HFF-Myc (cell line): Measurements from ENCODE around the gene PTGES.
"Not testable (repeated sequence)": the region's sequence is repeated elsewhere in the genome, so short reads cannot be mapped to it uniquely, and the experiment has no call there.

ENCODE experiments used
- DNase-seq: peaks from one replicate; pipeline ENCODE4 v3.0.0-alpha.2; 2011; ENCODE audit warnings: low read depth; ENCODE audit errors: extremely low read depth
- H3K4me3 ChIP-seq: replicated peaks from 2 replicates; pipeline ENCODE4 v1.5.1; 2011; ENCODE audit warnings: low read depth, mild to moderate bottlenecking, control low read depth, low read length
- TF ChIP-seq, protein P1 (sequence below): IDR thresholded peaks from 2 replicates; pipeline ENCODE4 v1.5.1; 2012; ENCODE audit warnings: mild to moderate bottlenecking, low read depth, low read length, control low read depth; ENCODE audit errors: missing control alignments

The PTGES gene, protein sequence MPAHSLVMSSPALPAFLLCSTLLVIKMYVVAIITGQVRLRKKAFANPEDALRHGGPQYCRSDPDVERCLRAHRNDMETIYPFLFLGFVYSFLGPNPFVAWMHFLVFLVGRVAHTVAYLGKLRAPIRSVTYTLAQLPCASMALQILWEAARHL

DNA sequence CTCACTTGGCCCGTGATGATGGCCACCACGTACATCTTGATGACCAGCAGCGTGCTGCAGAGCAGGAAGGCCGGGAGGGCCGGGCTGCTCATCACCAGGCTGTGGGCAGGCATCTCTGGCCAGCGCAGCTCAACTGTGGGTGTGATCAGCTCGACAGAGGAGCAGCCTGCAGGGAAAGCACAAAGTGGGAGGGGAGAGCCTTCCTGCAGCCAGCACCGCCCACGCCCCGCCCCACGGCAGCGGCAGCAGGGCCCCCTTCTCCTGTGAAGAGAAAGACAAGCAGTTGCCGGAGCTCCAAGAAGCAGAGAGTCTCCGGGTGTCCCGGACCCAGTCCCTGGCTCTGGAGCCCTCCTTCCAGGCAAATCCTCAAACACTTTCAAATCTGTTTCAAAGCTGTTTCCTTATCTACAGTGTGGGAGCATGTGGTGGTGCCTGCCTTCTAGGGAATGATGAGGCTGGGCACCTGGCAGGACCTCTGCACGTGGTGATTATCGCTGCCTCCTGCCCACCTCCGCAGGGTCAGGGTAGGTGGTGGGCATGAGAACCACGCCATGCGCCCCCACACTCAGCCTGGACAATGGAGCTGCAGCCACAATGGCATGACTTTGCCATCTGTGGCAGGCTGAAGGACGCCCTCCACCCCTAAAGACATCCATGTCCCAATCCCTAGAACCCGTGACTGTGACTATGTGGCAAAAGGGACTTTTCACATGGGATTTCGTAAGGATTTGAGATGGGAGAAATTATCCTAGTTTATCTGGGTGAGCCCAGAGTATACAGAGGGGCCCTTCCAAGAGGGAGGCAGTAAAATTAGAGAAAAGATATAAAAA, at the start of gene PTGES:
TSS of gene PTGES (minus strand) at position 143 of the 830 bp plus-strand sequence. CDS start at position 113, 30 bp downstream.
- TF ChIP-seq, protein P1, sequence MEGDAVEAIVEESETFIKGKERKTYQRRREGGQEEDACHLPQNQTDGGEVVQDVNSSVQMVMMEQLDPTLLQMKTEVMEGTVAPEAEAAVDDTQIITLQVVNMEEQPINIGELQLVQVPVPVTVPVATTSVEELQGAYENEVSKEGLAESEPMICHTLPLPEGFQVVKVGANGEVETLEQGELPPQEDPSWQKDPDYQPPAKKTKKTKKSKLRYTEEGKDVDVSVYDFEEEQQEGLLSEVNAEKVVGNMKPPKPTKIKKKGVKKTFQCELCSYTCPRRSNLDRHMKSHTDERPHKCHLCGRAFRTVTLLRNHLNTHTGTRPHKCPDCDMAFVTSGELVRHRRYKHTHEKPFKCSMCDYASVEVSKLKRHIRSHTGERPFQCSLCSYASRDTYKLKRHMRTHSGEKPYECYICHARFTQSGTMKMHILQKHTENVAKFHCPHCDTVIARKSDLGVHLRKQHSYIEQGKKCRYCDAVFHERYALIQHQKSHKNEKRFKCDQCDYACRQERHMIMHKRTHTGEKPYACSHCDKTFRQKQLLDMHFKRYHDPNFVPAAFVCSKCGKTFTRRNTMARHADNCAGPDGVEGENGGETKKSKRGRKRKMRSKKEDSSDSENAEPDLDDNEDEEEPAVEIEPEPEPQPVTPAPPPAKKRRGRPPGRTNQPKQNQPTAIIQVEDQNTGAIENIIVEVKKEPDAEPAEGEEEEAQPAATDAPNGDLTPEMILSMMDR = no peak
- DNase-seq = peak; percentile 40
- H3K4me3 ChIP-seq = peak within 1 kb of the TSS; percentile 55

DNA sequence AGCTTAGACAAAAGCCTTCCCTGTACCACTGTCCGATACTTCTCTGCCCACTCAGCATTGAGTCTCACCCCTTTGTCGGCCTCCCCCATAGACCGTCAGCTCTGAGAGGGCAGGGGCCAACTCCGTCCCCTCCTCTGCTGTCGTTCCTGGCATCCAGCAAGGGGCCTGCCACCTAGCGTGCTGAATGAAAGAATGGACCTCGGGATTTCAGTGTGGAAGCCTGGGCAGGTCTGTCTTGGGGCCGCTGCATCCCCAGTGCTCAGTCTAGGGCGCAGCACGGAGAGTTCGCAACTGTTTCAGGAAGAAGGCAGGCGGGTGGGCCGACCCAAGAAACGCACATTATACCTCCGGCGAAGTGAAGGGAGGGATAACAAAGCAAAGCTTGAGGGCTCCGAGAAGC, 48.7 kb upstream of the PTGES start:
- TF ChIP-seq, protein P1 = no peak
- no peak for DNase-seq
- H3K4me3 ChIP-seq = no peak overlapping the region

DNA sequence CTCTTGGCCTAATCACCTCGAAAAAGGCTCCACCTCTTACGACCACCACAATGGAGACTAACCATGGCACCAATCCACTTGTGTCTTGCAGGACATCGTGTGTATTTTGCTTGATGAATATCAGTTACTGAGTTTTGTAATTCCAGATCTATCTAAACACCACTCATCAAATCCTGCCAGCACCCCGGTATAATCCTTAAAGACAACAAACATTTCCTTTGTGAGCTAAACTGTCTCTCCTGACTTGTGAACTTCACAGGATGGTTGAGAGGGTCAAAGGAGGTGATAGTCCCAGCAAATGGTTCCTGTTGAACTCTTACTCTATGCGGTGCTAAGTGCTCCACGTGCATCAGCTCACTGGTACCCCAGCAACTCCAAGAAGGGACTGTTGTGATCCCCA, 46.1 kb upstream of the PTGES start:
- no peak overlapping the region for H3K4me3 ChIP-seq
- TF ChIP-seq, protein P1 = no peak
- no peak for DNase-seq

DNA sequence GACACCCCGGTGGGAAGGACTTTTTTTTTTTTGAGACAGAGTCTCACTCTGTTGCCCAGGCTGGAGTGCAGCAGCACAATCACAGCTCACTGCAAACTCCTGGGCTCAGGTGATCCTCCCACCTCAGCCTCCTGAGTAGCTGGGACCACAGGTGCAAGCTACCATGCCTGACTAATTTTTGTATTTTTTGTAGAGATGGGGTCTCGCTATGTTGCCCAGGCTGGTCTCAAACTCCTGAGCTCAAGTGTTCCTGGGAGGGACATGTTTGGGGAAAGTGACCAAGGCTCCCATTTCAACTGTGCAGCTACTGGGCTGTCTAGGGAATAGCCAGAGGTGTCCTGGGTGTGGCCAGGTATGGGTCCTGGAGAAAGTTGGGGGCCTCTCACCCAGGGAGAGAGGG, 43.2 kb upstream of the PTGES start:
- H3K4me3 ChIP-seq, DNase-seq: not testable (repeated sequence)

DNA sequence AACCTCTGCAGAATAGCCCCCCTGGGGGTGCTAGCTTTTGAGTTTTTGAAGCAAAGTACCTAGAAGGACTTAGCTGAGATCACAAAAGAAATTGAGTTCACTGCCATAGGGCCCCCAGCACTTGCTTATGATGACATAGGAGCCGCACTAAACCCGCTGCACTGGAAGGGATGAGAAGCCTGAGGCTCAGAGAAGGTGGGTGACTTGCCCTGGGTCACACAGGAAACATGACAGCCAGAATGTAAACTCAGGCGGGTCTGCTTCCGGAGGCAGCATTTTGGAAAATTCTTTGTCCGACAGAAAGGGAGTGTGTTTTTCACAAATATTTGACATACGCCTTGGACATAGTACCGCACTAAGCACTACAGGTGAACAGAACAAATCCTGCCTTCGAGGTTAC, 41.7 kb upstream of the PTGES start:
- DNase-seq = no peak
- TF ChIP-seq, protein P1 = no peak

DNA sequence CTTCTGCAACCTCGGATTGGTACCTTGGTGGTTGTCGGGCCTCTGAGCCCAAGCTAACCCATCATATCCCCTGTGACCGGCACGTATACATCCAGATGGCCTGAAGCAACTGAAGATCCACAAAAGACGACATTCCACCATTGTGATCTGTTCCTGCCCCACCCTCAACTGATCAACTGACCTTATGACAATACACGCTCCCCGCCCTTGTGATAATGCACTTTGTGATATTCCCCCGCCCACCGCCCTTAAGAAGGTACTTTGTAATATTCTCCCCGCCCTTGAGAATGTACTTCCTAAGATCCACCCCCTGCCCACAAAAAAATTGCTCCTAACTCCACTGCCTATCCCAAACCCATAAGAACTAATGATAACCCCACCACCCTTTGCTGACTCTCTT, 33.6 kb upstream of the PTGES start:
- H3K4me3 ChIP-seq = no peak overlapping the region
- TF ChIP-seq, protein P1 = no peak
- DNase-seq = no peak

More for the DNA sequence above, 41.7 kb upstream of the PTGES start:
- no peak overlapping the region for H3K4me3 ChIP-seq

DNA sequence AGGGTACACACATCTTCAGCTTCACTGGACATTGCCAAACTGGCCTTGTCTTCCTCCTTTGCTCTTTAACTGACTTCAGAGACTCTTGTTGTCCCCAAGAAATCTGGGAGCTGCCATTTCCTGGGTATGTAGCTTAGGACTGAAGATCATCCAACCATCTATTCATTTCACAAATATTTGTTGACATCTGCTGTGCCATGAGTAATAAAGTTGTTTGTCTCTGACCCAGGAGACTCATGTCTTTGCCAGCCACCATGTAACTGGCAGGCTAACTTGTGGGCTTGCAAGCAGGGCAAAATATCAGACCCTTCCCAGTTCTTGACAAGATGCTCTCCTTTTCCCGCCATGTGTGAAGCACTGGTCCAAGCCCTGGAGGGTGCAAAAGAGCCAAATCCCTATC, 33.0 kb upstream of the PTGES start:
- H3K4me3 ChIP-seq = no peak overlapping the region
- TF ChIP-seq, protein P1 = no peak

DNA sequence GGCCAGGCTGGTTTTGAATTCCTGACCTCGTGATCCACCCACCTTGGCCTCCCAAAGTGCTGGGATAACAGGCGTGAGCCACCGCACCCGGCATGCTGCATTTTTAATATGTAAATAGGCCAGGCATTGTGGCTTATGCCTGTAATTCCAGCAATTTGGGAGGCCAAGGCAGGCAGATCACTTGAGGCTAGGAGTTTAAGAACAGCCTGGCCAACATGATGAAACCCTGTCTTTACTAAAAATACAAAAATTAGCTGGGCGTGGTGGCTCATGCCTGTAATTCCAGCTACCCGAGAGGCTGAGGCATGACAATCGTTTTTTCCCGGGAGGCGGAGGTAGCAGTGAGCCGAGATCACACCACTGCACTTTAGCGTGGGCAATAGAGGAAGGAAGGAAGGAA, 32.1 kb upstream of the PTGES start:
- H3K4me3 ChIP-seq, DNase-seq: not testable (repeated sequence)

More for the DNA sequence above, 33.0 kb upstream of the PTGES start:
- DNase-seq = no peak
